AG10803 (cell line): ENCODE results near the gene TBC1D16.
A peak's percentile ranks its signal among the peaks of the same experiment; 100 is the strongest.

Experiments used
- DNase-seq: peaks from one replicate; pipeline ENCODE4 v3.0.0; 2010; ENCODE audit warnings: low read depth
- H3K4me3 ChIP-seq: 2 replicates; pipeline ENCODE4 v1.5.1; 2011; ENCODE audit warnings: mild to moderate bottlenecking, low read length, control low read depth
- CTCF ChIP-seq: conservative IDR thresholded peaks from 2 replicates; pipeline ENCODE4 v1.5.1; 2011; ENCODE audit warnings: mild to moderate bottlenecking, low read length, control low read depth, inconsistent platforms

TBC1D16 gene

GRCh38 chr17:80011989-80012555 is 23.6 kb downstream of the TBC1D16 start:
- DNase-seq: no peak
- H3K4me3 ChIP-seq: no peak overlapping the region
- no peak for TF ChIP-seq CTCF

- no peak overlapping the region for H3K4me3 ChIP-seq
- no peak for TF ChIP-seq CTCF
- no peak for DNase-seq
Observed at GRCh38 chr17:80010283-80010858, 25.3 kb downstream of the TBC1D16 start.

GRCh38 chr17:80009391-80010282 is 26.0 kb downstream of the TBC1D16 start:
- DNase-seq: no peak
- TF ChIP-seq CTCF: no peak
- no peak overlapping the region for H3K4me3 ChIP-seq

- no peak for DNase-seq
- TF ChIP-seq CTCF: no peak
- H3K4me3 ChIP-seq: no peak overlapping the region
Observed at GRCh38 chr17:80008848-80009247, 26.8 kb downstream of the TBC1D16 start.

- peak; percentile 42 for DNase-seq
- H3K4me3 ChIP-seq: no peak overlapping the region
- peak; percentile 86 for TF ChIP-seq CTCF
Observed at GRCh38 chr17:80008383-80008840, 27.3 kb downstream of the TBC1D16 start.

GRCh38 chr17:80007939-80008338 is 27.7 kb downstream of the TBC1D16 start:
- no peak overlapping the region for H3K4me3 ChIP-seq
- TF ChIP-seq CTCF: no peak
- no peak for DNase-seq
